NT2/D1 (cell line): ENCODE results near the gene MXD4.

ENCODE experiments used
- SUZ12 ChIP-seq: IDR thresholded peaks from 2 replicates; pipeline ENCODE4 v1.6.1; 2011; ENCODE audit not compliant: insufficient read length, insufficient read depth; ENCODE audit errors: extremely low read depth
- YY1 ChIP-seq: IDR thresholded peaks from 2 replicates; pipeline ENCODE4 v1.6.1; 2011; ENCODE audit not compliant: insufficient read length, insufficient read depth
- ZNF274 ChIP-seq: IDR thresholded peaks from 2 replicates; pipeline ENCODE4 v1.6.1; 2011; ENCODE audit warnings: mild to moderate bottlenecking, low read depth, low read length

- TF ChIP-seq YY1, result no peak
- no peak for TF ChIP-seq ZNF274
- no peak for TF ChIP-seq SUZ12
Measured at GRCh38 chr4:2273221-2273620, 11.3 kb upstream of the MXD4 start.
